SK-N-SH treated with all-trans-retinoic acid at 6 μM for 48 hours (cell line): Measurements from ENCODE around the gene TAS2R60.
A peak's percentile ranks its signal among the peaks of the same experiment; 100 is the strongest.

Experiments
- ATAC-seq: fragments of 200-7000 bp; cut with Tn5 transposase; 3 replicates; pipeline ENCODE4 v1.9.1; 2020; ENCODE audit warnings: mild to moderate bottlenecking, moderate library complexity
- BACH2 ChIP-seq: fragments of 250-450 bp; sonication (Bioruptor Pico); IDR thresholded peaks from 2 replicates; pipeline ENCODE4 v1.9.0; 2021; ENCODE audit warnings: mild to moderate bottlenecking, borderline replicate concordance
- CSDC2 ChIP-seq: fragments of 250-450 bp; sonication (Bioruptor Pico); IDR thresholded peaks from 2 replicates; pipeline ENCODE4 v1.5.0; 2020; ENCODE audit warnings: mild to moderate bottlenecking, moderate library complexity
- ESRRG ChIP-seq: fragments of 250-450 bp; sonication (Bioruptor Pico); IDR thresholded peaks from 2 replicates; pipeline ENCODE4 v1.6.1; 2021; ENCODE audit warnings: mild to moderate bottlenecking
- GLIS3 ChIP-seq: fragments of 250-450 bp; sonication (Bioruptor Pico); IDR thresholded peaks from 2 replicates; pipeline ENCODE4 v1.5.0; 2020; ENCODE audit warnings: mild to moderate bottlenecking, moderate library complexity
- ISL1 ChIP-seq: fragments of 250-450 bp; sonication (Bioruptor Pico); IDR thresholded peaks from 2 replicates; pipeline ENCODE4 v2.1.2; 2022; ENCODE audit warnings: mild to moderate bottlenecking, moderate library complexity
- PPARA ChIP-seq: fragments of 250-450 bp; sonication (Bioruptor Pico); IDR thresholded peaks from 2 replicates; pipeline ENCODE4 v1.5.0; 2020; ENCODE audit warnings: mild to moderate bottlenecking, borderline replicate concordance
- RARB ChIP-seq: fragments of 250-450 bp; sonication (Bioruptor Pico); IDR thresholded peaks from 2 replicates; pipeline ENCODE4 v1.8.0; 2021; ENCODE audit warnings: mild to moderate bottlenecking, moderate library complexity
- TOX ChIP-seq: fragments of 250-450 bp; sonication (Bioruptor Pico); IDR thresholded peaks from 2 replicates; pipeline ENCODE4 v1.8.0; 2021; ENCODE audit warnings: mild to moderate bottlenecking, moderate library complexity, borderline replicate concordance
- TSHZ2 ChIP-seq: fragments of 250-450 bp; sonication (Bioruptor Pico); IDR thresholded peaks from 2 replicates; pipeline ENCODE4 v1.5.0; 2020; ENCODE audit warnings: mild to moderate bottlenecking, moderate library complexity
- ZC3H10 ChIP-seq: fragments of 250-450 bp; sonication (Bioruptor Pico); IDR thresholded peaks from 2 replicates; pipeline ENCODE4 v1.5.1; 2021; ENCODE audit warnings: mild to moderate bottlenecking, moderate library complexity
- ZFP3 ChIP-seq: fragments of 250-450 bp; sonication (Bioruptor Pico); IDR thresholded peaks from 2 replicates; pipeline ENCODE4 v1.5.0; 2020; ENCODE audit warnings: mild to moderate bottlenecking, moderate library complexity
- ZFP30 ChIP-seq: fragments of 450-650 bp; formaldehyde crosslinking; IDR thresholded peaks from 2 replicates; pipeline ENCODE4 v1.5.0; 2022; ENCODE audit warnings: mild to moderate bottlenecking, moderate library complexity
- ZNF565 ChIP-seq: fragments of 450-650 bp; formaldehyde crosslinking; conservative IDR thresholded peaks from 2 replicates; pipeline ENCODE4 v1.5.0; 2020; ENCODE audit warnings: low read depth, mild to moderate bottlenecking, moderate library complexity
- ZNF70 ChIP-seq: fragments of 450-650 bp; formaldehyde crosslinking; IDR thresholded peaks from 2 replicates; pipeline ENCODE4 v1.5.0; 2020; ENCODE audit warnings: mild to moderate bottlenecking, moderate library complexity
- ZNF8 ChIP-seq: fragments of 450-650 bp; formaldehyde crosslinking; IDR thresholded peaks from 2 replicates; pipeline ENCODE4 v1.5.0; 2020; ENCODE audit warnings: mild to moderate bottlenecking, moderate library complexity
- TF ChIP-seq, protein P1 (sequence below): fragments of 250-450 bp; sonication (Bioruptor Pico); IDR thresholded peaks from 2 replicates; pipeline ENCODE4 v1.8.0; 2021; ENCODE audit warnings: low read depth, mild to moderate bottlenecking, moderate library complexity, borderline replicate concordance
- TF ChIP-seq, protein P2 (sequence below): fragments of 250-450 bp; sonication (Bioruptor Pico); IDR thresholded peaks from 2 replicates; pipeline ENCODE4 v1.5.1; 2021; ENCODE audit warnings: mild to moderate bottlenecking, moderate library complexity
- TF ChIP-seq, protein P3 (sequence below): fragments of 250-450 bp; sonication (Bioruptor Pico); IDR thresholded peaks from 2 replicates; pipeline ENCODE4 v1.5.1; 2020; ENCODE audit warnings: low read depth, mild to moderate bottlenecking, moderate library complexity

TAS2R60 gene

GRCh38 chr7:143395187-143396149 lies 47.8 kb upstream of the TAS2R60 start:
- peak; percentile 9 for ATAC-seq
- no peak for TF ChIP-seq ZNF70 (CRISPR knock-in tag)
- TF ChIP-seq RARB = peak; percentile 19; the same call in 1 of the 2 replicates

- peak; percentile 0; the same call in 1 of the 2 replicates for TF ChIP-seq TOX (CRISPR knock-in tag)
- TF ChIP-seq GLIS3 (CRISPR knock-in tag) = no peak
- peak; percentile 3 for ATAC-seq
These were observed 47.1 kb upstream of the TAS2R60 start for GRCh38 chr7:143396182-143396581.

GRCh38 chr7:143396625-143397556 lies 46.4 kb upstream of the TAS2R60 start:
- TF ChIP-seq, protein P1, sequence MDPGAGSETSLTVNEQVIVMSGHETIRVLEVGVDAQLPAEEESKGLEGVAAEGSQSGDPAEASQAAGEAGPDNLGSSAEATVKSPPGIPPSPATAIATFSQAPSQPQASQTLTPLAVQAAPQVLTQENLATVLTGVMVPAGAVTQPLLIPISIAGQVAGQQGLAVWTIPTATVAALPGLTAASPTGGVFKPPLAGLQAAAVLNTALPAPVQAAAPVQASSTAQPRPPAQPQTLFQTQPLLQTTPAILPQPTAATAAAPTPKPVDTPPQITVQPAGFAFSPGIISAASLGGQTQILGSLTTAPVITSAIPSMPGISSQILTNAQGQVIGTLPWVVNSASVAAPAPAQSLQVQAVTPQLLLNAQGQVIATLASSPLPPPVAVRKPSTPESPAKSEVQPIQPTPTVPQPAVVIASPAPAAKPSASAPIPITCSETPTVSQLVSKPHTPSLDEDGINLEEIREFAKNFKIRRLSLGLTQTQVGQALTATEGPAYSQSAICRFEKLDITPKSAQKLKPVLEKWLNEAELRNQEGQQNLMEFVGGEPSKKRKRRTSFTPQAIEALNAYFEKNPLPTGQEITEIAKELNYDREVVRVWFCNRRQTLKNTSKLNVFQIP (CRISPR knock-in tag) = no peak
- TF ChIP-seq ESRRG (CRISPR knock-in tag) (no peak), ISL1 (CRISPR knock-in tag) (no peak), ZFP3 (no peak), TSHZ2 (CRISPR knock-in tag) (no peak), ZNF8 (CRISPR knock-in tag) (no peak), TOX (CRISPR knock-in tag) (no peak), PPARA (no peak), ZNF565 (CRISPR knock-in tag) (no peak), ZC3H10 (CRISPR knock-in tag) (no peak), CSDC2 (CRISPR knock-in tag) (no peak), RARB (no peak), ZFP30 (CRISPR knock-in tag) (no peak)
- TF ChIP-seq, protein P2, sequence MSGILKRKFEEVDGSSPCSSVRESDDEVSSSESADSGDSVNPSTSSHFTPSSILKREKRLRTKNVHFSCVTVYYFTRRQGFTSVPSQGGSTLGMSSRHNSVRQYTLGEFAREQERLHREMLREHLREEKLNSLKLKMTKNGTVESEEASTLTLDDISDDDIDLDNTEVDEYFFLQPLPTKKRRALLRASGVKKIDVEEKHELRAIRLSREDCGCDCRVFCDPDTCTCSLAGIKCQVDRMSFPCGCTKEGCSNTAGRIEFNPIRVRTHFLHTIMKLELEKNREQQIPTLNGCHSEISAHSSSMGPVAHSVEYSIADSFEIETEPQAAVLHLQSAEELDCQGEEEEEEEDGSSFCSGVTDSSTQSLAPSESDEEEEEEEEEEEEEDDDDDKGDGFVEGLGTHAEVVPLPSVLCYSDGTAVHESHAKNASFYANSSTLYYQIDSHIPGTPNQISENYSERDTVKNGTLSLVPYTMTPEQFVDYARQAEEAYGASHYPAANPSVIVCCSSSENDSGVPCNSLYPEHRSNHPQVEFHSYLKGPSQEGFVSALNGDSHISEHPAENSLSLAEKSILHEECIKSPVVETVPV (CRISPR knock-in tag) = no peak
- TF ChIP-seq, protein P3, sequence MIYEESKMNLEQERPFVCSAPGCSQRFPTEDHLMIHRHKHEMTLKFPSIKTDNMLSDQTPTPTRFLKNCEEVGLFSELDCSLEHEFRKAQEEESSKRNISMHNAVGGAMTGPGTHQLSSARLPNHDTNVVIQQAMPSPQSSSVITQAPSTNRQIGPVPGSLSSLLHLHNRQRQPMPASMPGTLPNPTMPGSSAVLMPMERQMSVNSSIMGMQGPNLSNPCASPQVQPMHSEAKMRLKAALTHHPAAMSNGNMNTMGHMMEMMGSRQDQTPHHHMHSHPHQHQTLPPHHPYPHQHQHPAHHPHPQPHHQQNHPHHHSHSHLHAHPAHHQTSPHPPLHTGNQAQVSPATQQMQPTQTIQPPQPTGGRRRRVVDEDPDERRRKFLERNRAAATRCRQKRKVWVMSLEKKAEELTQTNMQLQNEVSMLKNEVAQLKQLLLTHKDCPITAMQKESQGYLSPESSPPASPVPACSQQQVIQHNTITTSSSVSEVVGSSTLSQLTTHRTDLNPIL = no peak
- ATAC-seq = peak; percentile 0; the same call in 2 of the 3 replicates

DNA sequence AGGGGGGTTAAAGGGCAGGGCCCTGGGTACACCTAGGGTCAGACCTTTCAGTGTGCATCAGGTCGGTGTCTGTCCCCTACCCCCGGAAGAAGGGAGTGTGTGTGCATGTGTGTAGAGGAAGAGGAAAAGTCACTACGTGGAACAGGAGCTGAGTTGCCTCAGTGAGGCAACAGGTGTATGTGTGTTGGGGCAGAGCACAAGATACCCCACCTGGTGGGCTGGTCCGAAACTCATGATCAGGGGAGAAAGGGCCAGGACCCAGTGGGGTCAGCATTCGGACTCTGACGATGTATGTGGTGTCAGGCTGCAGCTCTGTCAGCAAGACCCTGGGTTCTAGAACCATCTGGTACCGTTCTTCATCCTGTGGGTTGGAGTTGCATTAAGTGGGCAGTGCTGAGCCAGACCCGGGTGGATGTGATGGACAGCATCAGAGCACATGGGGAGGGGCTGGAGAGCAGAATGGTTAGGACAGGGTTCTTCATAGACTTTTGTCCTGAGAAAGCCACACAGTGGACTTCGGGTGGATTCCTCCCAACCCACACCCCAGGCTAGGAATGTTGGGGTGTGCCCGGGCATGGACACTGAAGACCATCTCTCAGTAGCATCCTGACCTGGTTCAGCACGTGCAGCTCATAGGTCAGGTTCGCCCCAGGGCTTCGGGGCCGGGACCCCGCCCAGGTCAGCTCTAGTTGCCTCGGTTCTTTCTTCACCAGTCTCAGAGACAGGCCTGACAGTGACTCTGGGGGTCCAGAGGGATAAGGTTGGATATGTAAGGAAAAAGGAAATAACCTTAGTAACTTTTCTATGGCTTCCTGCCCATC lies 45.3 kb upstream of the TAS2R60 start:
- no peak for ATAC-seq
- no peak for TF ChIP-seq TSHZ2 (CRISPR knock-in tag)
- TF ChIP-seq CSDC2 (CRISPR knock-in tag) = no peak
- no peak for TF ChIP-seq ZNF70 (CRISPR knock-in tag)
- no peak for TF ChIP-seq ZFP30 (CRISPR knock-in tag)
- TF ChIP-seq ZNF8 (CRISPR knock-in tag) = no peak
- TF ChIP-seq ZC3H10 (CRISPR knock-in tag) = no peak
- TF ChIP-seq RARB = no peak
- no peak for TF ChIP-seq ZFP3
- no peak for TF ChIP-seq ISL1 (CRISPR knock-in tag)
- TF ChIP-seq BACH2 = no peak
- TF ChIP-seq, protein P3 = no peak
- no peak for TF ChIP-seq PPARA
